HCT116 (cell line): Measurements from ENCODE around the gene ADAMTS15. TPM values are rescaled to one million over a fixed set of nuclear protein-coding genes. Genes with fewer than 3 reads are reported as not detected.

ENCODE experiments used
- ATAC-seq: fragments of 200-7000 bp; cut with Tn5 transposase; 2 replicates; pipeline ENCODE4 v1.9.1; 2020; ENCODE audit warnings: mild to moderate bottlenecking, moderate library complexity
- BruUV-seq: library from RNA; stranded (reverse); fragments of 400-500 nt; replicated peaks from 2 replicates; lab custom pipeline; 2021; lab: Mats Ljungman, UMichigan
- CTCF ChIA-PET: fragments of 300-600 bp; sonication (Branson Sonifier 250); formaldehyde crosslinking; loops from one replicate; lab custom pipeline; 2021; ENCODE audit warnings: antibody characterized with exemption; lab: Charles Lee
- POLR2A ChIA-PET: fragments of 300-600, 350-600 bp; sonication (Branson Sonifier 250); formaldehyde crosslinking; loops from one replicate; lab custom pipeline; 2021; ENCODE audit warnings: antibody characterized with exemption; lab: Charles Lee
- RAD21 ChIA-PET, 2 experiments: fragments of 300-600 bp; sonication (Branson Sonifier 250); formaldehyde crosslinking; loops; one replicate each; lab custom pipeline; 2023; ENCODE audit warnings: low total read pairs in 2 of 2; ENCODE audit not compliant: uncharacterized antibody in 2 of 2, unreplicated experiment in 2 of 2, low non-redundant PET in 1 of 2; lab: Charles Lee
- DNase-seq: peaks from one replicate; pipeline ENCODE4 v3.0.0-alpha.2; 2010; ENCODE audit warnings: low read depth, low spot score
- H2AFZ ChIP-seq: fragments of 200-600 bp; shearing (Covaris generic), sonication (generic); 2 replicates; pipeline ENCODE4 v1.6.1; 2017; ENCODE audit warnings: low read depth, mixed run types, mixed read lengths, antibody characterized with exemption, low read length; ENCODE audit not compliant: poor library complexity, severe bottlenecking
- H3K27ac ChIP-seq: 2 replicates; pipeline ENCODE4 v1.5.1; 2012; ENCODE audit warnings: low read depth, low read length
- H3K27me3 ChIP-seq: fragments of 200-600 bp; sonication (generic); 2 replicates; pipeline ENCODE4 v1.6.1; 2016; ENCODE audit warnings: mixed run types, low read length, mixed read lengths; ENCODE audit not compliant: insufficient read depth
- H3K36me3 ChIP-seq, 2 experiments: fragments of 200-500 bp in 1 of 2; fragments of 200-600 bp in 1 of 2; sonication (Bioruptor generic) in 1 of 2; sonication (generic) in 1 of 2; 2 replicates each; pipeline versions ENCODE4 v1.5.1 to v1.6.1; 2014 to 2016; ENCODE audit warnings: low read length in 2 of 2, inconsistent platforms in 1 of 2, mixed read lengths in 1 of 2, mixed run types in 1 of 2; ENCODE audit not compliant: insufficient read depth in 2 of 2, control insufficient read depth in 1 of 2
- H3K4me1 ChIP-seq, 2 experiments: fragments of 200-600 bp in 1 of 2; sonication (generic) in 1 of 2; 2 replicates each; pipeline versions ENCODE4 v1.5.1 to v1.6.1; 2012 to 2017; ENCODE audit warnings: low read length in 2 of 2, inconsistent platforms in 1 of 2, mild to moderate bottlenecking in 1 of 2, mixed read lengths in 1 of 2, mixed run types in 1 of 2, moderate library complexity in 1 of 2; ENCODE audit not compliant: insufficient read depth in 2 of 2, control insufficient read depth in 1 of 2
- H3K4me2 ChIP-seq: fragments of 200-600 bp; sonication (generic); 2 replicates; pipeline ENCODE4 v1.6.1; 2017; ENCODE audit warnings: mixed run types, low read length, mixed read lengths
- H3K4me3 ChIP-seq, 2 experiments: fragments of 200-600 bp in 1 of 2; sonication (generic) in 1 of 2; replicated peaks in 1 of 2; 2 replicates each; pipeline ENCODE4 v1.5.1; 2011 to 2016; ENCODE audit warnings: low read length in 2 of 2, control low read depth in 1 of 2, low read depth in 1 of 2, mild to moderate bottlenecking in 1 of 2, mixed read lengths in 1 of 2, mixed run types in 1 of 2
- H3K79me2 ChIP-seq: fragments of 200-600 bp; sonication (generic); 2 replicates; pipeline ENCODE4 v1.6.1; 2017; ENCODE audit warnings: mild to moderate bottlenecking, mixed run types, low read length, moderate library complexity, mixed read lengths; ENCODE audit not compliant: insufficient read depth
- H3K9ac ChIP-seq: fragments of 200-600 bp; sonication (generic); 2 replicates; pipeline ENCODE4 v1.6.1; 2016; ENCODE audit warnings: low read length, mixed read lengths
- H3K9me2 ChIP-seq: fragments of 200-600 bp; sonication (generic), shearing (Covaris generic); 2 replicates; pipeline ENCODE4 v1.6.1; 2017; ENCODE audit warnings: mixed run types, mild to moderate bottlenecking, moderate library complexity; ENCODE audit not compliant: insufficient read depth
- H3K9me3 ChIP-seq, 2 experiments: fragments of 200-500 bp in 1 of 2; fragments of 200-600 bp in 1 of 2; sonication (Bioruptor generic) in 1 of 2; sonication (generic) in 1 of 2; 2 replicates each; pipeline ENCODE4 v1.6.1; 2014 to 2017; ENCODE audit warnings: low read length in 2 of 2, mixed read lengths in 2 of 2, inconsistent platforms in 1 of 2, low read depth in 1 of 2, mild to moderate bottlenecking in 1 of 2, mixed run types in 1 of 2, moderate library complexity in 1 of 2; ENCODE audit not compliant: control insufficient read depth in 1 of 2, insufficient read depth in 1 of 2
- H4K20me1 ChIP-seq: fragments of 200-600 bp; sonication (generic), shearing (Covaris generic); 2 replicates; pipeline ENCODE4 v1.6.1; 2017; ENCODE audit warnings: mixed run types, mild to moderate bottlenecking, moderate library complexity; ENCODE audit not compliant: insufficient read depth
- CBX3 ChIP-seq: IDR thresholded peaks from 2 replicates; pipeline ENCODE4 v1.6.1; 2012; ENCODE audit warnings: low read depth
- EGR1 ChIP-seq: IDR thresholded peaks from 2 replicates; pipeline ENCODE4 v1.6.1; 2012; ENCODE audit warnings: low read depth
- EZH2 ChIP-seq: fragments of 200-600 bp; sonication (generic); IDR thresholded peaks from 2 replicates; pipeline ENCODE4 v1.6.1; 2017; ENCODE audit warnings: antibody characterized with exemption, mixed run types
- EZH2phosphoT487 ChIP-seq: fragments of 200-600 bp; IDR thresholded peaks from 2 replicates; pipeline ENCODE4 v1.6.1; 2018; ENCODE audit warnings: antibody characterized with exemption, borderline replicate concordance
- FOSL1 ChIP-seq: IDR thresholded peaks from 2 replicates; pipeline ENCODE4 v1.6.1; 2012; ENCODE audit warnings: low read depth
- POLR2A ChIP-seq: IDR thresholded peaks from 2 replicates; pipeline ENCODE4 v1.7.0; 2011; ENCODE audit warnings: borderline replicate concordance; ENCODE audit not compliant: insufficient read depth, insufficient read length; ENCODE audit errors: extremely low read depth
- POLR2AphosphoS5 ChIP-seq: IDR thresholded peaks from 2 replicates; pipeline ENCODE4 v1.6.1; 2011; ENCODE audit warnings: mild to moderate bottlenecking, low read depth, low read length, moderate library complexity
- RAD21 ChIP-seq: IDR thresholded peaks from 2 replicates; pipeline ENCODE4 v1.6.1; 2012; ENCODE audit warnings: low read depth, mild to moderate bottlenecking
- SP1 ChIP-seq: IDR thresholded peaks from 2 replicates; pipeline ENCODE4 v1.6.1; 2012; ENCODE audit warnings: low read depth
- TCF7L2 ChIP-seq: IDR thresholded peaks from 2 replicates; pipeline ENCODE4 v1.7.0; 2011; ENCODE audit warnings: borderline replicate concordance, inconsistent platforms; ENCODE audit not compliant: insufficient read depth, insufficient read length; ENCODE audit errors: extremely low read depth
- YY1 ChIP-seq: IDR thresholded peaks from 2 replicates; pipeline ENCODE4 v1.6.1; 2011; ENCODE audit warnings: low read length, low read depth, moderate library complexity, mild to moderate bottlenecking; ENCODE audit not compliant: insufficient replicate concordance; ENCODE audit errors: extremely low read depth
- ZFX ChIP-seq: fragments of 450-650 bp; IDR thresholded peaks from 2 replicates; pipeline ENCODE4 v1.6.1; 2017
- intact Hi-C: fragments of 100-400 bp; cut with micrococcal nuclease; formaldehyde crosslinking; loops from 2 replicates; pipeline ENCODE4 v1.10.0; 2022
- total RNA-seq: library from RNA; stranded (reverse); gene quantifications from one replicate; pipeline ENCODE4 v1.2.1, GENCODE V29; 2021; ENCODE audit not compliant: unreplicated experiment
- TF ChIP-seq, protein P1 (sequence below): IDR thresholded peaks from 2 replicates; pipeline ENCODE4 v1.6.1; 2012; ENCODE audit warnings: low read depth
- TF ChIP-seq, protein P2 (sequence below): IDR thresholded peaks from 2 replicates; pipeline ENCODE4 v1.6.1; 2012
- TF ChIP-seq, protein P3 (sequence below): IDR thresholded peaks from 2 replicates; pipeline ENCODE4 v1.6.1; 2012
- TF ChIP-seq, protein P4 (sequence below), 3 experiments: fragments of 200-600 bp in 1 of 3; sonication (generic) in 1 of 3; IDR thresholded peaks in 2 of 3; conservative IDR thresholded peaks in 1 of 3; 2 replicates each; pipeline ENCODE4 v1.5.1; 2012 to 2017; ENCODE audit warnings: low read depth in 2 of 3, low read length in 2 of 3, antibody characterized with exemption in 1 of 3, borderline replicate concordance in 1 of 3, control low read depth in 1 of 3, mild to moderate bottlenecking in 1 of 3, mixed read lengths in 1 of 3, mixed run types in 1 of 3, moderate library complexity in 1 of 3; ENCODE audit not compliant: insufficient read depth in 1 of 3

ADAMTS15 gene
- total RNA-seq, 1 experiment from 2014 or later = 0.44 TPM

DNA sequence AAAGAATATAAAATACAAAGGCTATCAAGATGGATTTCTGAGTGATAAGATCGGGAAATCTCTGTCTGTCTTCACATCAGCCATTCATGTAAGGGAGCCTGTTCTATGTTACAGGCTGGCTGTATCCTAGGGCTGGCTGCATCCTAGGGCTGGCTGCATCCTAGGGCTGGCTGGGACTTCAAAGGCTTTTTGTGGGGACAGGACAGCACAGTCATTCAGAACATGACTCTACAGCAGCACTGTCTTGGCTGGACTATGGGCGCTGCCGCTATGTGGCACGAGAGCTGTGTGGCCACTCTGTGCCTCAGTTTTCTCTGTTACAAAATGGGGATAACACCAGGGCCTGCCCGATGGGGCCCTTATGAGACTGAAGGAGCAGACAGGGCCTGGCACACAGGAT is 30.2 kb upstream of the ADAMTS15 start:
- Histone ChIP-seq H3K4me1 (no peaks in the 10 kb centered on the region), H3K4me2 (no peak overlapping the region), H3K9me3 (no peaks in the 10 kb centered on the region), H2AFZ (no peak overlapping the region), H3K27me3 (peaks cover 8% of the 10 kb centered on the region; the same call in 1 of the 2 replicates), H3K4me3 (no peak overlapping the region), H3K9ac (no peak overlapping the region), H3K36me3 (no peaks in the 10 kb centered on the region), H3K9me2 (no peaks in the 10 kb centered on the region), H3K27ac (no peak overlapping the region), H3K79me2 (no peaks in the 10 kb centered on the region), H4K20me1 (no peaks in the 10 kb centered on the region)
- ChIA-PET POLR2A (no interaction called here), CTCF (no interaction called here), RAD21 (no interaction called here)
- DNase-seq (no peak), ATAC-seq (no peak)
- TF ChIP-seq YY1 (no peak), POLR2AphosphoS5 (no peak), EZH2 (no peak), TCF7L2 (no peak), ZFX (no peak)
- BruUV-seq = no TSS peak
- intact Hi-C loops = no loop called here

DNA sequence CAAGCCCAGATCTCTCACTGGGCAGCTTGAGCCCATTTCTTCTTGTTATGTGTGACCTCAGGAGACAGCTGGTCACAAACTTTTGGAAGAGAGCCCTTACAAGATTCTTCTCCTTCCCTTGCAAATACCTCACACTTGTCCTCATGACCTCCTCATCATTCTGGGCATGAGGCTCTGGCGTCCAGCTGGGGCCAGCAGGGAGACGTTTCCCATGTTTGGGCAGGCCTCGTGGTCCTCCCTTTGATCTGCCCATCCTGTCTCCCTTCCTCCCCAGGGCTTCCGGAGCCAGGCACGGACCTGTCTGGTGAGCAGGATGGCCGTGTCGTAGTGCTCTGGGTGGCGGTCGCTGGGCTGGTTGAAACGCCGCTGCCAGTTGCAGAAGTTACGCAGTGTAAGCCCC is 29.7 kb upstream of the ADAMTS15 start:
- Histone ChIP-seq H4K20me1 (no peaks in the 10 kb centered on the region), H3K4me1 (no peaks in the 10 kb centered on the region), H2AFZ (no peak overlapping the region), H3K27ac (no peak overlapping the region), H3K4me3 (no peak overlapping the region), H3K79me2 (no peaks in the 10 kb centered on the region), H3K27me3 (peaks cover 13% of the 10 kb centered on the region; the same call in 1 of the 2 replicates), H3K9me2 (no peaks in the 10 kb centered on the region), H3K4me2 (no peak overlapping the region), H3K9ac (no peak overlapping the region), H3K9me3 (no peaks in the 10 kb centered on the region), H3K36me3 (no peaks in the 10 kb centered on the region)
- intact Hi-C loops = no loop called here
- ATAC-seq (no peak), DNase-seq (no peak)
- BruUV-seq = no TSS peak
- CTCF ChIA-PET = no interaction called here
- POLR2A ChIA-PET = no interaction called here
- RAD21 ChIA-PET = no interaction called here
- TF ChIP-seq CBX3 (no peak), EZH2 (no peak), TCF7L2 (no peak), POLR2A (no peak), YY1 (no peak), SP1 (no peak), POLR2AphosphoS5 (no peak), FOSL1 (no peak), EGR1 (no peak), EZH2phosphoT487 (no peak), RAD21 (no peak)
- TF ChIP-seq, protein P1, sequence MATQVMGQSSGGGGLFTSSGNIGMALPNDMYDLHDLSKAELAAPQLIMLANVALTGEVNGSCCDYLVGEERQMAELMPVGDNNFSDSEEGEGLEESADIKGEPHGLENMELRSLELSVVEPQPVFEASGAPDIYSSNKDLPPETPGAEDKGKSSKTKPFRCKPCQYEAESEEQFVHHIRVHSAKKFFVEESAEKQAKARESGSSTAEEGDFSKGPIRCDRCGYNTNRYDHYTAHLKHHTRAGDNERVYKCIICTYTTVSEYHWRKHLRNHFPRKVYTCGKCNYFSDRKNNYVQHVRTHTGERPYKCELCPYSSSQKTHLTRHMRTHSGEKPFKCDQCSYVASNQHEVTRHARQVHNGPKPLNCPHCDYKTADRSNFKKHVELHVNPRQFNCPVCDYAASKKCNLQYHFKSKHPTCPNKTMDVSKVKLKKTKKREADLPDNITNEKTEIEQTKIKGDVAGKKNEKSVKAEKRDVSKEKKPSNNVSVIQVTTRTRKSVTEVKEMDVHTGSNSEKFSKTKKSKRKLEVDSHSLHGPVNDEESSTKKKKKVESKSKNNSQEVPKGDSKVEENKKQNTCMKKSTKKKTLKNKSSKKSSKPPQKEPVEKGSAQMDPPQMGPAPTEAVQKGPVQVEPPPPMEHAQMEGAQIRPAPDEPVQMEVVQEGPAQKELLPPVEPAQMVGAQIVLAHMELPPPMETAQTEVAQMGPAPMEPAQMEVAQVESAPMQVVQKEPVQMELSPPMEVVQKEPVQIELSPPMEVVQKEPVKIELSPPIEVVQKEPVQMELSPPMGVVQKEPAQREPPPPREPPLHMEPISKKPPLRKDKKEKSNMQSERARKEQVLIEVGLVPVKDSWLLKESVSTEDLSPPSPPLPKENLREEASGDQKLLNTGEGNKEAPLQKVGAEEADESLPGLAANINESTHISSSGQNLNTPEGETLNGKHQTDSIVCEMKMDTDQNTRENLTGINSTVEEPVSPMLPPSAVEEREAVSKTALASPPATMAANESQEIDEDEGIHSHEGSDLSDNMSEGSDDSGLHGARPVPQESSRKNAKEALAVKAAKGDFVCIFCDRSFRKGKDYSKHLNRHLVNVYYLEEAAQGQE = no peak
- TF ChIP-seq, protein P2, sequence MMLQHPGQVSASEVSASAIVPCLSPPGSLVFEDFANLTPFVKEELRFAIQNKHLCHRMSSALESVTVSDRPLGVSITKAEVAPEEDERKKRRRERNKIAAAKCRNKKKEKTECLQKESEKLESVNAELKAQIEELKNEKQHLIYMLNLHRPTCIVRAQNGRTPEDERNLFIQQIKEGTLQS = no peak
- TF ChIP-seq, protein P3, sequence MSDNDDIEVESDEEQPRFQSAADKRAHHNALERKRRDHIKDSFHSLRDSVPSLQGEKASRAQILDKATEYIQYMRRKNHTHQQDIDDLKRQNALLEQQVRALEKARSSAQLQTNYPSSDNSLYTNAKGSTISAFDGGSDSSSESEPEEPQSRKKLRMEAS = no peak
- TF ChIP-seq, protein P4, sequence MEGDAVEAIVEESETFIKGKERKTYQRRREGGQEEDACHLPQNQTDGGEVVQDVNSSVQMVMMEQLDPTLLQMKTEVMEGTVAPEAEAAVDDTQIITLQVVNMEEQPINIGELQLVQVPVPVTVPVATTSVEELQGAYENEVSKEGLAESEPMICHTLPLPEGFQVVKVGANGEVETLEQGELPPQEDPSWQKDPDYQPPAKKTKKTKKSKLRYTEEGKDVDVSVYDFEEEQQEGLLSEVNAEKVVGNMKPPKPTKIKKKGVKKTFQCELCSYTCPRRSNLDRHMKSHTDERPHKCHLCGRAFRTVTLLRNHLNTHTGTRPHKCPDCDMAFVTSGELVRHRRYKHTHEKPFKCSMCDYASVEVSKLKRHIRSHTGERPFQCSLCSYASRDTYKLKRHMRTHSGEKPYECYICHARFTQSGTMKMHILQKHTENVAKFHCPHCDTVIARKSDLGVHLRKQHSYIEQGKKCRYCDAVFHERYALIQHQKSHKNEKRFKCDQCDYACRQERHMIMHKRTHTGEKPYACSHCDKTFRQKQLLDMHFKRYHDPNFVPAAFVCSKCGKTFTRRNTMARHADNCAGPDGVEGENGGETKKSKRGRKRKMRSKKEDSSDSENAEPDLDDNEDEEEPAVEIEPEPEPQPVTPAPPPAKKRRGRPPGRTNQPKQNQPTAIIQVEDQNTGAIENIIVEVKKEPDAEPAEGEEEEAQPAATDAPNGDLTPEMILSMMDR (IDR thresholded peaks at IDR 0.05 in 2 of 3, conservative IDR thresholded peaks at IDR 0.05 in 1 of 3; ENCODE audit: borderline replicate concordance in 1 of 3, insufficient read depth in 1 of 3, low read depth in 2 of 3, low read length in 2 of 3) = no peak
